ENCODE results near the gene ASB15.
"Not testable (repeated sequence)": the region's sequence is repeated elsewhere in the genome, so short reads cannot be mapped to it uniquely, and the experiment has no call there.

Gene ASB15

GRCh38 chr7:123634011-123634573 lies 32.5 kb downstream of the ASB15 start:
- in situ Hi-C loops (cut with MboI; ENCODE audit: low sequenced_read_pairs): not testable (repeated sequence)

- in situ Hi-C loops (cut with MboI; ENCODE audit: low sequenced_read_pairs): no loop called here
These were observed 34.1 kb downstream of the ASB15 start for GRCh38 chr7:123635551-123636359.

- in situ Hi-C loops (cut with MboI; ENCODE audit: low sequenced_read_pairs): no loop called here
These were observed 35.6 kb downstream of the ASB15 start for GRCh38 chr7:123637203-123637602.

- in situ Hi-C loops (cut with MboI; ENCODE audit: low sequenced_read_pairs): no loop called here
These were observed 36.3 kb downstream of the ASB15 start for GRCh38 chr7:123637878-123638277.

GRCh38 chr7:123639631-123640030 lies 38.0 kb downstream of the ASB15 start:
- in situ Hi-C loops (cut with MboI; ENCODE audit: low sequenced_read_pairs): no loop called here

GRCh38 chr7:123640583-123640982 lies 39.0 kb downstream of the ASB15 start:
- in situ Hi-C loops (cut with MboI; ENCODE audit: low sequenced_read_pairs): no loop called here

GRCh38 chr7:123641901-123642300 lies 40.3 kb downstream of the ASB15 start:
- in situ Hi-C loops (cut with MboI; ENCODE audit: low sequenced_read_pairs): no loop called here

- in situ Hi-C loops (cut with MboI; ENCODE audit: low sequenced_read_pairs): no loop called here
These were observed 42.1 kb downstream of the ASB15 start for GRCh38 chr7:123643495-123644441.

GRCh38 chr7:123645516-123645915 lies 43.9 kb downstream of the ASB15 start:
- in situ Hi-C loops (cut with MboI; ENCODE audit: low sequenced_read_pairs): no loop called here

- in situ Hi-C loops (cut with MboI; ENCODE audit: low sequenced_read_pairs): no loop called here
These were observed 45.6 kb downstream of the ASB15 start for GRCh38 chr7:123647106-123647730.

- in situ Hi-C loops (cut with MboI; ENCODE audit: low sequenced_read_pairs): no loop called here
These were observed 48.3 kb downstream of the ASB15 start for GRCh38 chr7:123649964-123650363.

- in situ Hi-C loops (cut with MboI; ENCODE audit: low sequenced_read_pairs): no loop called here
These were observed 49.0 kb downstream of the ASB15 start for GRCh38 chr7:123650595-123650994.

- in situ Hi-C loops (cut with MboI; ENCODE audit: low sequenced_read_pairs): no loop called here
These were observed 50.8 kb downstream of the ASB15 start for GRCh38 chr7:123652406-123652805.

- in situ Hi-C loops (cut with MboI; ENCODE audit: low sequenced_read_pairs): no loop called here
These were observed 51.5 kb downstream of the ASB15 start for GRCh38 chr7:123653162-123653561.

- in situ Hi-C loops (cut with MboI; ENCODE audit: low sequenced_read_pairs): no loop called here
These were observed 54.0 kb downstream of the ASB15 start, which contains the start of gene LMOD2 for GRCh38 chr7:123655614-123656013. TSS of gene LMOD2 (plus strand) at chr7:123655866. CDS start at chr7:123655964, 98 bp downstream.

GRCh38 chr7:123656544-123657303 lies 55.1 kb downstream of the ASB15 start:
- in situ Hi-C loops (cut with MboI; ENCODE audit: low sequenced_read_pairs): no loop called here

GRCh38 chr7:123657304-123657685 lies 55.7 kb downstream of the ASB15 start:
- in situ Hi-C loops (cut with MboI; ENCODE audit: low sequenced_read_pairs): no loop called here

GRCh38 chr7:123658023-123658422 lies 56.4 kb downstream of the ASB15 start:
- in situ Hi-C loops (cut with MboI; ENCODE audit: low sequenced_read_pairs): no loop called here

GRCh38 chr7:123660514-123661354 lies 59.1 kb downstream of the ASB15 start:
- in situ Hi-C loops (cut with MboI; ENCODE audit: low sequenced_read_pairs): no loop called here
